ENCODE measurements around the gene ILF2. TPM values are rescaled to one million over a fixed set of nuclear protein-coding genes. Genes with fewer than 3 reads are reported as not detected.
"Not testable (repeated sequence)": the region's sequence is repeated elsewhere in the genome, so short reads cannot be mapped to it uniquely, and the experiment has no call there.

The ILF2 gene
- total RNA-seq, 1 donor from 2014 or later: 474 TPM

GRCh38 chr1:153669606-153670005, 1.2 kb downstream of the ILF2 start:
- H3F3A ChIP-seq (ENCODE audit: low read depth): peaks cover 55% of the 10 kb centered on the region
- Mint-ChIP-seq H3K27ac (peak overlapping the region; percentile 94), H3K36me3 (peaks cover 37% of the 10 kb centered on the region), H3K4me1 (peaks cover 19% of the 10 kb centered on the region), H3K27me3 (ENCODE audit: insufficient read depth, low read depth) (no peaks in the 10 kb centered on the region), H3K9me3 (no peaks in the 10 kb centered on the region), H3K4me3 (no peak overlapping the region)
- no peak for TF ChIP-seq CTCF (IDR thresholded peaks at IDR 0.05)
- TF ChIP-seq EZH2phosphoT487 (IDR thresholded peaks at IDR 0.05): no peak
- peaks cover 46% of the 10 kb centered on the region for H3K79me2 ChIP-seq (ENCODE audit: low read depth)
- no peak overlapping the region for H2AFZ ChIP-seq (replicated peaks)
- no peak for DNase-seq (ENCODE audit: low spot score)
- peak overlapping the region; percentile 91 for H3K4me2 ChIP-seq
- H3K36me3 ChIP-seq: peaks cover 33% of the 10 kb centered on the region
- H3K4me1 ChIP-seq: peaks cover 11% of the 10 kb centered on the region
- H3K27ac ChIP-seq: no peak overlapping the region
- H3K27me3 ChIP-seq: no peaks in the 10 kb centered on the region
- peak overlapping the region; percentile 94 for H3K9ac ChIP-seq
- peak overlapping the region; percentile 82 for H3K4me3 ChIP-seq
- H4K20me1 ChIP-seq (ENCODE audit: low read depth): peaks cover 19% of the 10 kb centered on the region
- H3K9me3 ChIP-seq (ENCODE audit: low read depth): no peaks in the 10 kb centered on the region

- H3K27me3 ChIP-seq; H3K9me3 Mint-ChIP-seq; DNase-seq (ENCODE audit: low spot score); H3K9me3 ChIP-seq (ENCODE audit: low read depth); H3K27ac Mint-ChIP-seq; H3K9ac ChIP-seq; H3K27me3 Mint-ChIP-seq (ENCODE audit: insufficient read depth, low read depth); H3K27ac ChIP-seq; H2AFZ ChIP-seq (replicated peaks); H3K4me2 ChIP-seq: not testable (repeated sequence)
- Histone ChIP-seq H3K79me2 (ENCODE audit: low read depth) (peaks cover 46% of the 10 kb centered on the region), H4K20me1 (ENCODE audit: low read depth) (peaks cover 19% of the 10 kb centered on the region), H3K36me3 (peaks cover 39% of the 10 kb centered on the region), H3K4me3 (peak overlapping the region; percentile 82), H3K4me1 (peaks cover 11% of the 10 kb centered on the region), H3F3A (ENCODE audit: low read depth) (peaks cover 64% of the 10 kb centered on the region)
- H3K4me3 Mint-ChIP-seq: peak overlapping the region; percentile 79
- peaks cover 37% of the 10 kb centered on the region for H3K36me3 Mint-ChIP-seq
- peaks cover 19% of the 10 kb centered on the region for H3K4me1 Mint-ChIP-seq
Measured at GRCh38 chr1:153668672-153669071, 2.1 kb downstream of the ILF2 start.

GRCh38 chr1:153667439-153667838, 3.4 kb downstream of the ILF2 start:
- no peak overlapping the region for H3K27ac ChIP-seq
- no peaks in the 10 kb centered on the region for H3K9me3 Mint-ChIP-seq
- no peak overlapping the region for H3K4me3 ChIP-seq
- TF ChIP-seq EZH2 (IDR thresholded peaks at IDR 0.05) (no peak), CTCF (IDR thresholded peaks at IDR 0.05) (no peak), EZH2phosphoT487 (IDR thresholded peaks at IDR 0.05) (no peak)
- H4K20me1 ChIP-seq (ENCODE audit: low read depth): peaks cover 25% of the 10 kb centered on the region
- DNase-seq (ENCODE audit: low spot score): no peak
- H3K4me2 ChIP-seq: no peak overlapping the region
- peaks cover 19% of the 10 kb centered on the region for H3K4me1 Mint-ChIP-seq
- H3K36me3 Mint-ChIP-seq: peaks cover 41% of the 10 kb centered on the region
- peaks cover 11% of the 10 kb centered on the region for H3K4me1 ChIP-seq
- no peaks in the 10 kb centered on the region for H3K9me3 ChIP-seq (ENCODE audit: low read depth)
- no peak overlapping the region for H3K27ac Mint-ChIP-seq
- H3K79me2 ChIP-seq (ENCODE audit: low read depth): peaks cover 46% of the 10 kb centered on the region
- H3K27me3 Mint-ChIP-seq (ENCODE audit: insufficient read depth, low read depth): no peaks in the 10 kb centered on the region
- H3K9ac ChIP-seq: no peak overlapping the region
- H3K27me3 ChIP-seq: no peaks in the 10 kb centered on the region
- H3F3A ChIP-seq (ENCODE audit: low read depth): peaks cover 76% of the 10 kb centered on the region
- no peak overlapping the region for H3K4me3 Mint-ChIP-seq
- H2AFZ ChIP-seq (replicated peaks): no peak overlapping the region
- H3K36me3 ChIP-seq: peaks cover 39% of the 10 kb centered on the region

GRCh38 chr1:153663211-153663610, 7.6 kb downstream of the ILF2 start:
- Mint-ChIP-seq H3K4me3 (no peak overlapping the region), H3K36me3 (peaks cover 31% of the 10 kb centered on the region), H3K4me1 (peaks cover 21% of the 10 kb centered on the region), H3K9me3 (no peaks in the 10 kb centered on the region), H3K27ac (no peak overlapping the region), H3K27me3 (ENCODE audit: insufficient read depth, low read depth) (peaks cover 4% of the 10 kb centered on the region)
- H3K79me2 ChIP-seq (ENCODE audit: low read depth): peaks cover 34% of the 10 kb centered on the region
- no peaks in the 10 kb centered on the region for H3K27me3 ChIP-seq
- H3K4me3 ChIP-seq: no peak overlapping the region
- peaks cover 19% of the 10 kb centered on the region for H4K20me1 ChIP-seq (ENCODE audit: low read depth)
- peaks cover 5% of the 10 kb centered on the region for H3K4me1 ChIP-seq
- H2AFZ ChIP-seq (replicated peaks): no peak overlapping the region
- H3K9ac ChIP-seq: no peak overlapping the region
- H3K4me2 ChIP-seq: no peak overlapping the region
- H3K9me3 ChIP-seq (ENCODE audit: low read depth): no peaks in the 10 kb centered on the region
- H3F3A ChIP-seq (ENCODE audit: low read depth): peaks cover 92% of the 10 kb centered on the region
- TF ChIP-seq EZH2 (IDR thresholded peaks at IDR 0.05): no peak
- no peak for TF ChIP-seq EZH2phosphoT487 (IDR thresholded peaks at IDR 0.05)
- no peak overlapping the region for H3K27ac ChIP-seq
- H3K36me3 ChIP-seq: peaks cover 42% of the 10 kb centered on the region
- no peak for DNase-seq (ENCODE audit: low spot score)
